ENCODE data around the gene CREB5.

Gene CREB5

GRCh38 chr7:28512668-28513440 lies 100.5 kb downstream of the CREB5 start:
- no peaks in the 10 kb centered on the region for H3K36me3 ChIP-seq (ENCODE audit: control insufficient read depth in 2 of 2, insufficient read depth in 2 of 2, low read length in 2 of 2)
- no peaks in the 10 kb centered on the region for H3K27me3 ChIP-seq (ENCODE audit: control insufficient read depth in 1 of 2, insufficient read depth in 2 of 2, low read length in 2 of 2)
- no peaks in the 10 kb centered on the region for H3K9me3 ChIP-seq (ENCODE audit: control insufficient read depth in 2 of 2, low read length in 2 of 2)
- no peak overlapping the region for H3K4me3 ChIP-seq (ENCODE audit: low read length in 2 of 2)
- H3K4me1 ChIP-seq (ENCODE audit: control insufficient read depth, insufficient read depth, low read length), result no peaks in the 10 kb centered on the region
- no peak overlapping the region for H3K9ac ChIP-seq (ENCODE audit: low read length in 2 of 2)
- no peak overlapping the region for H3K27ac ChIP-seq (ENCODE audit: low read length)

- Histone ChIP-seq H3K4me1 (ENCODE audit: control insufficient read depth, insufficient read depth, low read length) (no peaks in the 10 kb centered on the region), H3K9me3 (ENCODE audit: control insufficient read depth in 2 of 2, low read length in 2 of 2) (no peaks in the 10 kb centered on the region), H3K4me3 (ENCODE audit: low read length in 2 of 2) (no peak overlapping the region), H3K36me3 (ENCODE audit: control insufficient read depth in 2 of 2, insufficient read depth in 2 of 2, low read length in 2 of 2) (no peaks in the 10 kb centered on the region), H3K9ac (ENCODE audit: low read length in 2 of 2) (no peak overlapping the region), H3K27ac (ENCODE audit: low read length) (no peak overlapping the region), H3K27me3 (ENCODE audit: control insufficient read depth in 1 of 2, insufficient read depth in 2 of 2, low read length in 2 of 2) (no peaks in the 10 kb centered on the region)
Observed at GRCh38 chr7:28516390-28517172, 104.3 kb downstream of the CREB5 start.

GRCh38 chr7:28517206-28517605 lies 104.9 kb downstream of the CREB5 start:
- no peaks in the 10 kb centered on the region for H3K4me1 ChIP-seq (ENCODE audit: control insufficient read depth, insufficient read depth, low read length)
- H3K9ac ChIP-seq (ENCODE audit: low read length in 2 of 2), result no peak overlapping the region
- H3K36me3 ChIP-seq (ENCODE audit: control insufficient read depth in 2 of 2, insufficient read depth in 2 of 2, low read length in 2 of 2), result no peaks in the 10 kb centered on the region
- H3K4me3 ChIP-seq (ENCODE audit: low read length in 2 of 2), result no peak overlapping the region
- no peak overlapping the region for H3K27ac ChIP-seq (ENCODE audit: low read length)
- H3K27me3 ChIP-seq (ENCODE audit: control insufficient read depth in 1 of 2, insufficient read depth in 2 of 2, low read length in 2 of 2), result no peaks in the 10 kb centered on the region
- H3K9me3 ChIP-seq (ENCODE audit: control insufficient read depth in 2 of 2, low read length in 2 of 2), result no peaks in the 10 kb centered on the region

- no peaks in the 10 kb centered on the region for H3K36me3 ChIP-seq (ENCODE audit: control insufficient read depth in 2 of 2, insufficient read depth in 2 of 2, low read length in 2 of 2)
- H3K4me1 ChIP-seq (ENCODE audit: control insufficient read depth, insufficient read depth, low read length), result no peaks in the 10 kb centered on the region
- no peak overlapping the region for H3K27ac ChIP-seq (ENCODE audit: low read length)
- H3K27me3 ChIP-seq (ENCODE audit: control insufficient read depth in 1 of 2, insufficient read depth in 2 of 2, low read length in 2 of 2), result no peaks in the 10 kb centered on the region
- H3K9me3 ChIP-seq (ENCODE audit: control insufficient read depth in 2 of 2, low read length in 2 of 2), result no peaks in the 10 kb centered on the region
- no peak overlapping the region for H3K9ac ChIP-seq (ENCODE audit: low read length in 2 of 2)
- no peak overlapping the region for H3K4me3 ChIP-seq (ENCODE audit: low read length in 2 of 2)
Observed at GRCh38 chr7:28517606-28518005, 105.3 kb downstream of the CREB5 start.

- H3K27ac ChIP-seq (ENCODE audit: low read length), result no peak overlapping the region
- no peak overlapping the region for H3K9ac ChIP-seq (ENCODE audit: low read length in 2 of 2)
- H3K27me3 ChIP-seq (ENCODE audit: control insufficient read depth in 1 of 2, insufficient read depth in 2 of 2, low read length in 2 of 2), result no peaks in the 10 kb centered on the region
- H3K9me3 ChIP-seq (ENCODE audit: control insufficient read depth in 2 of 2, low read length in 2 of 2), result no peaks in the 10 kb centered on the region
- H3K4me3 ChIP-seq (ENCODE audit: low read length in 2 of 2), result no peak overlapping the region
- no peaks in the 10 kb centered on the region for H3K36me3 ChIP-seq (ENCODE audit: control insufficient read depth in 2 of 2, insufficient read depth in 2 of 2, low read length in 2 of 2)
- no peaks in the 10 kb centered on the region for H3K4me1 ChIP-seq (ENCODE audit: control insufficient read depth, insufficient read depth, low read length)
Observed at GRCh38 chr7:28520074-28521015, 108.0 kb downstream of the CREB5 start.

- Histone ChIP-seq H3K36me3 (ENCODE audit: control insufficient read depth in 2 of 2, insufficient read depth in 2 of 2, low read length in 2 of 2) (no peaks in the 10 kb centered on the region), H3K9me3 (ENCODE audit: control insufficient read depth in 2 of 2, low read length in 2 of 2) (no peaks in the 10 kb centered on the region), H3K9ac (ENCODE audit: low read length in 2 of 2) (no peak overlapping the region), H3K27me3 (ENCODE audit: control insufficient read depth in 1 of 2, insufficient read depth in 2 of 2, low read length in 2 of 2) (no peaks in the 10 kb centered on the region), H3K4me1 (ENCODE audit: control insufficient read depth, insufficient read depth, low read length) (no peaks in the 10 kb centered on the region), H3K4me3 (ENCODE audit: low read length in 2 of 2) (no peak overlapping the region), H3K27ac (ENCODE audit: low read length) (no peak overlapping the region)
Observed at GRCh38 chr7:28524978-28525377, 112.7 kb downstream of the CREB5 start.

GRCh38 chr7:28528899-28529298 lies 116.6 kb downstream of the CREB5 start:
- Histone ChIP-seq H3K27me3 (ENCODE audit: control insufficient read depth in 1 of 2, insufficient read depth in 2 of 2, low read length in 2 of 2) (no peaks in the 10 kb centered on the region), H3K4me1 (ENCODE audit: control insufficient read depth, insufficient read depth, low read length) (no peaks in the 10 kb centered on the region), H3K27ac (ENCODE audit: low read length) (no peak overlapping the region), H3K36me3 (ENCODE audit: control insufficient read depth in 2 of 2, insufficient read depth in 2 of 2, low read length in 2 of 2) (no peaks in the 10 kb centered on the region), H3K9ac (ENCODE audit: low read length in 2 of 2) (no peak overlapping the region), H3K4me3 (ENCODE audit: low read length in 2 of 2) (no peak overlapping the region), H3K9me3 (ENCODE audit: control insufficient read depth in 2 of 2, low read length in 2 of 2) (no peaks in the 10 kb centered on the region)

- Histone ChIP-seq H3K9ac (ENCODE audit: low read length in 2 of 2) (no peak overlapping the region), H3K36me3 (ENCODE audit: control insufficient read depth in 2 of 2, insufficient read depth in 2 of 2, low read length in 2 of 2) (no peaks in the 10 kb centered on the region), H3K4me1 (ENCODE audit: control insufficient read depth, insufficient read depth, low read length) (peaks cover 2% of the 10 kb centered on the region), H3K4me3 (ENCODE audit: low read length in 2 of 2) (no peak overlapping the region), H3K9me3 (ENCODE audit: control insufficient read depth in 2 of 2, low read length in 2 of 2) (no peaks in the 10 kb centered on the region), H3K27ac (ENCODE audit: low read length) (no peak overlapping the region), H3K27me3 (ENCODE audit: control insufficient read depth in 1 of 2, insufficient read depth in 2 of 2, low read length in 2 of 2) (no peaks in the 10 kb centered on the region)
Observed at GRCh38 chr7:28529755-28530154, 117.4 kb downstream of the CREB5 start.

- Histone ChIP-seq H3K27me3 (ENCODE audit: control insufficient read depth in 1 of 2, insufficient read depth in 2 of 2, low read length in 2 of 2) (no peaks in the 10 kb centered on the region), H3K4me3 (ENCODE audit: low read length in 2 of 2) (no peak overlapping the region), H3K36me3 (ENCODE audit: control insufficient read depth in 2 of 2, insufficient read depth in 2 of 2, low read length in 2 of 2) (no peaks in the 10 kb centered on the region), H3K9me3 (ENCODE audit: control insufficient read depth in 2 of 2, low read length in 2 of 2) (no peaks in the 10 kb centered on the region), H3K27ac (ENCODE audit: low read length) (no peak overlapping the region), H3K4me1 (ENCODE audit: control insufficient read depth, insufficient read depth, low read length) (peaks cover 2% of the 10 kb centered on the region), H3K9ac (ENCODE audit: low read length in 2 of 2) (no peak overlapping the region)
Observed at GRCh38 chr7:28530175-28530802, 118.0 kb downstream of the CREB5 start.

- Histone ChIP-seq H3K36me3 (ENCODE audit: control insufficient read depth in 2 of 2, insufficient read depth in 2 of 2, low read length in 2 of 2) (no peaks in the 10 kb centered on the region), H3K4me3 (ENCODE audit: low read length in 2 of 2) (no peak overlapping the region), H3K9ac (ENCODE audit: low read length in 2 of 2) (no peak overlapping the region), H3K27ac (ENCODE audit: low read length) (no peak overlapping the region), H3K27me3 (ENCODE audit: control insufficient read depth in 1 of 2, insufficient read depth in 2 of 2, low read length in 2 of 2) (no peaks in the 10 kb centered on the region), H3K9me3 (ENCODE audit: control insufficient read depth in 2 of 2, low read length in 2 of 2) (no peaks in the 10 kb centered on the region), H3K4me1 (ENCODE audit: control insufficient read depth, insufficient read depth, low read length) (peaks cover 2% of the 10 kb centered on the region)
Observed at GRCh38 chr7:28530803-28531175, 118.5 kb downstream of the CREB5 start.

Measured in stomach smooth muscle (tissue), 2 donors.